CD1c-positive myeloid dendritic cell (primary cell): ENCODE measurements around the gene OR4F17.
"Not testable (repeated sequence)": the region's sequence is repeated elsewhere in the genome, so short reads cannot be mapped to it uniquely, and the experiment has no call there.

Experiments
- DNase-seq: peaks from one replicate; pipeline ENCODE4 v3.0.0-alpha.2; 2016; ENCODE audit errors: extremely low spot score

OR4F17 gene, protein sequence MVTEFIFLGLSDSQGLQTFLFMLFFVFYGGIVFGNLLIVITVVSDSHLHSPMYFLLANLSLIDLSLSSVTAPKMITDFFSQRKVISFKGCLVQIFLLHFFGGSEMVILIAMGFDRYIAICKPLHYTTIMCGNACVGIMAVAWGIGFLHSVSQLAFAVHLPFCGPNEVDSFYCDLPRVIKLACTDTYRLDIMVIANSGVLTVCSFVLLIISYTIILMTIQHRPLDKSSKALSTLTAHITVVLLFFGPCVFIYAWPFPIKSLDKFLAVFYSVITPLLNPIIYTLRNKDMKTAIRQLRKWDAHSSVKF

DNA sequence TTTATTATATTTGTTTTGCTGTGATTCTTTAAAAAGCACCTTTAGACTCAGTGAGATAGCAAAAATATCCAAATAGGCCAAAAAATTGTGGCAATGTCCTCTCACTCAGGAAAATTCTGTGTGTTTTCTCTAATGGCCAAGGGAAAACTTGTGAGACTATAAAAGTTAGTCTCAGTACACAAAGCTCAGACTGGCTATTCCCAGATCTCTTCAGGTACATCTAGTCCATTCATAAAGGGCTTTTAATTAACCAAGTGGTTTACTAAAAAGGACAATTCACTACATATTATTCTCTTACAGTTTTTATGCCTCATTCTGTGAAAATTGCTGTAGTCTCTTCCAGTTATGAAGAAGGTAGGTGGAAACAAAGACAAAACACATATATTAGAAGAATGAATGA is at the start of gene OR4F17:
OR4F17 (plus strand) TSS at position 301 of the 400 bp plus-strand sequence. CDS start 3,575 bp downstream, outside the sequence.
- not testable (repeated sequence) for DNase-seq

DNA sequence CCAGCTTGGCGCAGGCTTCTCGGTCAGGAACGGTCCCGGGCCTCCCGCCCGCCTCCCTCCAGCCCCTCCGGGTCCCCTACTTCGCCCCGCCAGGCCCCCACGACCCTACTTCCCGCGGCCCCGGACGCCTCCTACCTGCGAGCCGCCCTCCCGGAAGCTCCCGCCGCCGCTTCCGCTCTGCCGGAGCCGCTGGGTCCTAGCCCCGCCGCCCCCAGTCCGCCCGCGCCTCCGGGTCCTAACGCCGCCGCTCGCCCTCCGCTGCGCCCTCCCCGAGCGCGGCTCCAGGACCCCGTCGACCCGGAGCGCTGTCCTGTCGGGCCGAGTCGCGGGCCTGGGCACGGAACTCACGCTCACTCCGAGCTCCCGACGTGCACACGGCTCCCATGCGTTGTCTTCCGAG is 36.1 kb upstream of the OR4F17 start:
- not testable (repeated sequence) for DNase-seq

DNA sequence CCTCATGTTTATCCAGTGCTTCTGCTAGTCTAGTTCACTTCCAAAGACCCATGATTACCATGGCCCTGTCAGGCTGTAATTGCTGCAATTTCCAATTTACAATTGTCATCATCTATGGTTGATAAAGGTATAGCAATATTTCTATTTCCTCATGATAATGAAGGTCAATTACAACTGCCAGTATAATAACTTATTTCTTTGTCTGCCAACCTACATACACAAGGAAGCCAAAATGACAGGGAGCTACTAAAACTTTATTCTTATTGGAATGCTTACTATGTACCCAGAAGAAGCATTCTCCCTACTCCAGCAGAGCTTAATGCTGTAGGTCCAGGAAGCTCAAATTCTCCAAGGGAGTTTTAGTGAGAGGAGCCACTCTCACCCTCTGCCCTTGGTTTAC is 24.0 kb upstream of the OR4F17 start:
- DNase-seq, result not testable (repeated sequence)

DNA sequence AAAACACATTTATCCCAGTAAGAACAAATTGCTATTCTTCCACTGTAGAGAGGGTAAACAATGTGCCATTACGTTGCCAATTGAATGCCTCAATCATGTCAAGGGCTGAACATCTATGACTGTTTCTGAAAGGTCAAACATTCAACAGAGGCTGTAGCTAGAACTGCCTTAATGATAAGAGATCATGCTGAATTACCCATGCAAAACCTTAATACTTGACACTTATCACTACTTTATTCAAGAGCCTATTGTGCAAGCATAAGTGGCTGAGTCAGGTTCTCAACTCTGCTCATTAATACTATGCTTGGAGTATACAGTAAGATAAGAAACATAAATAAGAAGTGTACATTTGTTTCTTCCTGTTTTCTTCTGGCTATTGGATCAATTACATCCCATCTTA is 23.3 kb upstream of the OR4F17 start:
- DNase-seq, result not testable (repeated sequence)

DNA sequence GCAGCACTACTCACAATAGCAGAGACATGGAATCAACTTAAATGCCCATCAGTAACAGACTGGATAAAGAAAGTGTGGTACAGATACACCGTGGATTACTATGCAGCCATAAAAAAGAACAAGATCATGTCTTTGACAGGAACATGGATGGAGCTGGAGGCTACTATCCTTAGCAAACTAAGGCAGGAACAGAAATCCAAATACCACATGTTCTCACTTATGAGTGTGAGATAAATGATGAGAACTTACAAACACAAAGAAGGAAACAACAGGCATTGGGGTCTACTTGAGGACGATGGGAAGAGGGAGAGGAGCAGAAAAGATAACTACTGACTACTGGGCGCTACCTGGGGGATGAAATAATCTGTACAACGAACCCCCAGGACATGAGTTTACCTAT is 16.2 kb upstream of the OR4F17 start:
- not testable (repeated sequence) for DNase-seq

DNA sequence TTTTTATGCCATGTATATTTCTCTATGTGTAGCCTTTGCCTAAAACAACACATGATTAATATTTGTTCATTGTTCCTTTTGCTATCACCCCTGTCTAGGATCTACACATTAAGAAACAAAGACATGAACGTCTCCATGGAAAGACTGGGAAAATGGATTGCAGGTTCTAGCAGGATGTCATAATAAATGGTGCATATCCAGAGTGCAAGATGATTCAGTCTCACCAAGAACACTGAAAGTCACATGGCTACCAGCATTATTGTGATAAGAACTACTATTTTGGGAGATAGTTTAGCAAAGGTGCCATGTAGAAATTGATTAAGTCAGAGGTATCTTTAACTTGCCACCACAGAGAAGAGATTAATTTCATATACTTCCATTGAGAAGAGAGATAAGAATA is 12.1 kb upstream of the OR4F17 start:
- DNase-seq, result not testable (repeated sequence)

DNA sequence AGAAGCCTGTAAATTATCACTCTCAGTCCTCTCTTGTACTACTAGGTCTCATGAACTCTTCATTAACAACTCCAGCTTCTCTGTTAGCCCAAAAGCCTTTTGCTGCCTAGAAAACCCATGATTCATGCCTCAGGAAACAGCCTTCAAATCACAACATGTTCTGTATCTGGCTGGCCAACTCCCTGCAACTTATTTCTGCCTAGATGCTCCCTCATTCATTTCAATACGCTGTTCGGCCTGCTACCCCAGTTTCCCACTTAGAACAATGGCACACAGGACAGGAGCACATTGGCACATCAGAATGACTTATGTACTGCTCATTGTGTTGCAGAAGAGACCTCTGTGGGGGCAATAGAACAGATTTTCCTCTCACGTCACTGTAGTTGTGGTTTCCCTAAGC is 9.3 kb upstream of the OR4F17 start:
- DNase-seq, result not testable (repeated sequence)

DNA sequence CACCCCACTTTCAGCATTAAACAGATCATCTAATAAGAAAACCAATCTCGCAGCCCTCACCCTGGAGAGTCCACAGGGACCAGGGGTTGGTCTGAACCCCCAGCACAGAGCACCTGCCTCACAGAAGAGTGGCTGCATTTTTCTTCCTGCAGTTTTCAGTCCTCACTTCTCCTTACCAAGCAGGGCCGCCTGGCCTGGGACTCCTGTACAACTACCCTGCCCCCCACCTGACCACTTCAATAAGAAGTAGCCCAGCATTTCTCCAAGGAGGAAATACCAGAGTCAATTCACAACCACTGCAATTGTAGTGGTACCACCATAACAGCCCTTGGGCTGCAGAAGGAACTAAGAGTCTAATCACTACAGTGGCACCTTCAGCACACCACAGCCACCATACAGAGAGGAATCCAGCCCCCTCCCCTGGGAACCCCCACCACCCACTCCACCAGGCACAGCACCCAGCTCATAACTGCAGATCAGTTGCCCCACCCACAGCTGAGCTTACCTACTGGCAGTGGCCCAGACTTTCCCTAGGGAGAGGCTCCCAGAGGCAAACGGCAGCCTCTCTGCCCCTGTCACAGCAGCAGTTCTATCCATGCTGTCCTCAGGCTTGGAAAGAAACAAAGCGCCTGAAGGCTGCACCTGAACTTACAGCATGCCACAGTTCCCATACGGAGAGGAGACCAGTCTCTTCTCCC is 13.7 kb downstream of the OR4F17 start:
- not testable (repeated sequence) for DNase-seq
